ENCODE results near the gene MYH16.
"Not testable (repeated sequence)": the region's sequence is repeated elsewhere in the genome, so short reads cannot be mapped to it uniquely, and the experiment has no call there.

The MYH16 gene

DNA sequence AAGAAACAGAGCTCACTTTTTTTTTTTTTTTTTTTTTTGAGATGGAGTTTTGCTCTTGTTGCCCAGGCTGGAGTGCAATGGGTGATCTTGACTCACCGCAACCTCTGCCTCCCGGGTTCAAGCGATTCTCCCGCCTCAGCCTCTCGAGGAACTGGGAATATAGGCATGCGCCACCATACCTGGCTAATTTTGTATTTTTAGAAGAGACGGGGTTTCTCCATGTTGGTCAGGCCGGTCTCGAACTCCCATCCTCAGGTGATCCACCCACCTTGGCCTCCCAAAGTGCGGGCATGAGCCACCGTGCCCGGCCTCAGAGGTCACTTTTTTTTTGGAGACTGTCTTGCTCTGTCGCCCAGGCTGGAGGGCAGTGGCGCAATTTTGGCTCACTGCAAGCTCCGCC, 85.9 kb downstream of the MYH16 start:
- H3K27me3 Mint-ChIP-seq; H3K4me1 Mint-ChIP-seq (ENCODE audit: low read depth in 2 of 2); H3K4me3 Mint-ChIP-seq; ATAC-seq (replicated peaks); H3K27ac Mint-ChIP-seq; H3K9me3 Mint-ChIP-seq; DNase-seq: not testable (repeated sequence)
- peaks cover 96% of the 10 kb centered on the region for H3K36me3 Mint-ChIP-seq (ENCODE audit: insufficient read depth)

DNA sequence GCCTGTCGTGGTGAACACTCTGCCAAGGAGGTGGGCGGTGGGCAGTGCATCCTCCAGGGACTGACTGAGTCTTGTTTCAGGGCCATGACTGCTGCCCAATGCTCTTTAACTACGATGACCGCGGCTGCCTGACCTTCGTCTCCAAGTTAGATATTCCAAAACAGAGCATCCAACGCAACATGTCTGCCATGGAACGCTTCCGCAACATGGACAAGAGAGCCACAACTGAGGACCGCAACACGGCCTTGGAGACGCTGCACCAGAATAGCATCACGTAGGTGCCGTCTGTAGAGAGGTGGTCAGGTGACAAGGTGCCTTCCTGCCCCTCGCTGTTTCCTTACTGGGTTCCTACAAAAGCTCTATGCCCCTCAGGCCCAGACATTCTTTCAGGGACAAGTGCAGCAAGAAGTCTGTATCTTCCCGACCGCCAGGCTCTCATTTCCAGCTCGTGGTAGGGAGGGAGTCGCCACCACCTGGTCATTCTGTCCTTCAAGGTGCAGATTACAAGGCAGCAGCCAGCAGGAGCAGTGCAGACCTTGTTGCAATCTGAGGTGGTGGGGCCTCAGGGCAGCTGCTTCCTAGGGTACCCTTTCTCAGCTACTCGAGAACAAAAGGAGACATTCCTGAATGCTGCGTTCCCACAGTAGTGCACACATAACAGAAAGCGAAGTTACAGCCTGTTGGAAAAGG, 87.0 kb downstream of the MYH16 start:
- DNase-seq (no peak), ATAC-seq (replicated peaks) (no peak)
- H3K4me1 Mint-ChIP-seq (ENCODE audit: low read depth in 2 of 2) = peaks cover 0 to 6% of the 10 kb centered on the region in 2 donors
- no peaks in the 10 kb centered on the region for H3K9me3 Mint-ChIP-seq
- H3K4me3 Mint-ChIP-seq = no peak overlapping the region
- no peaks in the 10 kb centered on the region for H3K27me3 Mint-ChIP-seq
- peaks cover 96% of the 10 kb centered on the region for H3K36me3 Mint-ChIP-seq (ENCODE audit: insufficient read depth)
- no peak overlapping the region for H3K27ac Mint-ChIP-seq

All from effector memory CD8-positive, alpha-beta T cell (primary cell).